Fibroblast of lung (primary cell): Measurements from ENCODE around the gene WNT6. TPM values are rescaled to one million over a fixed set of nuclear protein-coding genes. Genes with fewer than 3 reads are reported as not detected.

Experiments used
- DNase-seq, 2 donors: peaks; one replicate each; pipeline versions ENCODE4 v3.0.0 to v3.0.0-alpha.2; 2010; ENCODE audit warnings: low read depth in 2 of 2
- H2AFZ ChIP-seq: 2 replicates; pipeline ENCODE4 v1.5.1; 2012; ENCODE audit warnings: low read length, control low read depth, inconsistent platforms
- H3K27ac ChIP-seq: 2 replicates; pipeline ENCODE4 v1.5.1; 2011; ENCODE audit warnings: low read length, control low read depth; ENCODE audit not compliant: insufficient read depth
- H3K27me3 ChIP-seq: 2 replicates; pipeline ENCODE4 v1.5.1; 2011; ENCODE audit warnings: mild to moderate bottlenecking, low read length; ENCODE audit not compliant: control insufficient read depth, insufficient read depth
- H3K36me3 ChIP-seq: 2 replicates; pipeline ENCODE4 v1.5.1; 2011; ENCODE audit warnings: low read length; ENCODE audit not compliant: control insufficient read depth, insufficient read depth
- H3K4me1 ChIP-seq: 2 replicates; pipeline ENCODE4 v1.5.1; 2011; ENCODE audit warnings: low read length; ENCODE audit not compliant: control insufficient read depth, insufficient read depth; ENCODE audit errors: extremely low read depth
- H3K4me2 ChIP-seq: 2 replicates; pipeline ENCODE4 v1.5.1; 2011; ENCODE audit warnings: low read length, control low read depth; ENCODE audit not compliant: insufficient read depth; ENCODE audit errors: extremely low read depth
- H3K4me3 ChIP-seq, 4 experiments: fragments of 200-600 bp in 1 of 4; sonication (generic) in 1 of 4; replicated peaks in 1 of 4; 2 replicates each; pipeline ENCODE4 v1.5.1; 2011 to 2016; ENCODE audit warnings: low read length in 4 of 4, low read depth in 3 of 4, mild to moderate bottlenecking in 3 of 4, control low read depth in 2 of 4, inconsistent platforms in 1 of 4, mixed read lengths in 1 of 4; ENCODE audit not compliant: insufficient read depth in 1 of 4; ENCODE audit errors: control extremely low read depth in 1 of 4
- H3K79me2 ChIP-seq: 2 replicates; pipeline ENCODE4 v1.5.1; 2012; ENCODE audit warnings: mild to moderate bottlenecking, low read length, inconsistent platforms; ENCODE audit not compliant: control insufficient read depth, insufficient read depth
- H3K9ac ChIP-seq: 2 replicates; pipeline ENCODE4 v1.5.1; 2011; ENCODE audit warnings: mild to moderate bottlenecking, low read length, control low read depth; ENCODE audit not compliant: insufficient read depth
- H3K9me3 ChIP-seq: 2 replicates; pipeline ENCODE4 v1.5.1; 2012; ENCODE audit warnings: low read depth, low read length; ENCODE audit not compliant: control insufficient read depth, insufficient read depth
- H4K20me1 ChIP-seq: 2 replicates; pipeline ENCODE4 v1.5.1; 2011; ENCODE audit warnings: low read length; ENCODE audit not compliant: control insufficient read depth, insufficient read depth; ENCODE audit errors: extremely low read depth
- EZH2 ChIP-seq: IDR thresholded peaks from 2 replicates; pipeline ENCODE4 v1.5.1; 2012; ENCODE audit warnings: low read length, control low read depth, mild to moderate bottlenecking; ENCODE audit errors: missing control alignments
- polyA plus RNA-seq, 2 donors: library from polyadenylated mRNA; depleted of rRNA in 1 of 2; stranded (reverse) in 1 of 2; unstranded in 1 of 2; fragments of >200 nt; gene quantifications; 2 replicates each; pipeline ENCODE4 v1.2.1, GENCODE V29; 2011 to 2012; ENCODE audit warnings: missing spikeins in 1 of 2
- total RNA-seq: library from RNA; depleted of rRNA; stranded (reverse); fragments of >200 nt; gene quantifications from 2 replicates; pipeline ENCODE4 v1.2.1, GENCODE V29; 2014
- TF ChIP-seq, protein P1 (sequence below), 2 donors: IDR thresholded peaks in 1 of 2; conservative IDR thresholded peaks in 1 of 2; 1 replicate in 1 of 2; 2 replicates in 1 of 2; pipeline ENCODE4 v1.5.1; 2011 to 2012; ENCODE audit warnings: low read length in 2 of 2, control low read depth in 1 of 2, inconsistent platforms in 1 of 2, low read depth in 1 of 2, mild to moderate bottlenecking in 1 of 2

Gene WNT6
- total and polyA plus RNA-seq, 2 donors (not counting 1 experiment from before 2014, with no cell fraction given) = not detected

DNA sequence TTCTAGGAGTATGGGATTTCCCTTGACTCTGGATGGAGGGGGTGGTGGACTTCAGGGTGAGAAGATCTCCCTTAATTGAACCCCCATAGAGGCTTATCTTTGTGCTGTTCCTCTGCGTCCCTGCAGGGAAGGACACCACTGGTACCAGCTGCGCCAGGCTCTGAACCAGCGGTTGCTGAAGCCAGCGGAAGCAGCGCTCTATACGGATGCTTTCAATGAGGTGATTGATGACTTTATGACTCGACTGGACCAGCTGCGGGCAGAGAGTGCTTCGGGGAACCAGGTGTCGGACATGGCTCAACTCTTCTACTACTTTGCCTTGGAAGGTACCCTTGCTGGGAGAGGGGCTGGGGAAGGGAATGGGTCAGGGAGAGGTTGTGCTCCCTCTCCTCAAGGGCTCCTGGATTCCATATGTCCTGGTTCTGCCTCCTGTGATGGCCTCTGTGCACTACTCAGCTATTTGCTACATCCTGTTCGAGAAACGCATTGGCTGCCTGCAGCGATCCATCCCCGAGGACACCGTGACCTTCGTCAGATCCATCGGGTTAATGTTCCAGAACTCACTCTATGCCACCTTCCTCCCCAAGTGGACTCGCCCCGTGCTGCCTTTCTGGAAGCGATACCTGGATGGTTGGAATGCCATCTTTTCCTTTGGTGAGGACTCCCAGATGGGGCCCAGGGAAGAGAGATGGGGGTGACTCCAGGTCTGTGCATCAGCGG is 47.3 kb upstream of the WNT6 start:
- Histone ChIP-seq H3K36me3 (no peaks in the 10 kb centered on the region), H3K27ac (no peak overlapping the region), H3K27me3 (no peaks in the 10 kb centered on the region), H3K4me2 (no peak overlapping the region), H3K9ac (no peak overlapping the region), H3K4me1 (no peaks in the 10 kb centered on the region), H2AFZ (no peak overlapping the region), H3K4me3 (no peak overlapping the region), H3K9me3 (no peaks in the 10 kb centered on the region), H3K79me2 (no peaks in the 10 kb centered on the region), H4K20me1 (no peaks in the 10 kb centered on the region)
- no peak for TF ChIP-seq EZH2
- TF ChIP-seq, protein P1, sequence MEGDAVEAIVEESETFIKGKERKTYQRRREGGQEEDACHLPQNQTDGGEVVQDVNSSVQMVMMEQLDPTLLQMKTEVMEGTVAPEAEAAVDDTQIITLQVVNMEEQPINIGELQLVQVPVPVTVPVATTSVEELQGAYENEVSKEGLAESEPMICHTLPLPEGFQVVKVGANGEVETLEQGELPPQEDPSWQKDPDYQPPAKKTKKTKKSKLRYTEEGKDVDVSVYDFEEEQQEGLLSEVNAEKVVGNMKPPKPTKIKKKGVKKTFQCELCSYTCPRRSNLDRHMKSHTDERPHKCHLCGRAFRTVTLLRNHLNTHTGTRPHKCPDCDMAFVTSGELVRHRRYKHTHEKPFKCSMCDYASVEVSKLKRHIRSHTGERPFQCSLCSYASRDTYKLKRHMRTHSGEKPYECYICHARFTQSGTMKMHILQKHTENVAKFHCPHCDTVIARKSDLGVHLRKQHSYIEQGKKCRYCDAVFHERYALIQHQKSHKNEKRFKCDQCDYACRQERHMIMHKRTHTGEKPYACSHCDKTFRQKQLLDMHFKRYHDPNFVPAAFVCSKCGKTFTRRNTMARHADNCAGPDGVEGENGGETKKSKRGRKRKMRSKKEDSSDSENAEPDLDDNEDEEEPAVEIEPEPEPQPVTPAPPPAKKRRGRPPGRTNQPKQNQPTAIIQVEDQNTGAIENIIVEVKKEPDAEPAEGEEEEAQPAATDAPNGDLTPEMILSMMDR (conservative IDR thresholded peaks at IDR 0.05 in 1 of 2, IDR thresholded peaks at IDR 0.05 in 1 of 2; ENCODE audit: low read depth in 1 of 2, low read length in 2 of 2) = no peak
- no peak for DNase-seq

DNA sequence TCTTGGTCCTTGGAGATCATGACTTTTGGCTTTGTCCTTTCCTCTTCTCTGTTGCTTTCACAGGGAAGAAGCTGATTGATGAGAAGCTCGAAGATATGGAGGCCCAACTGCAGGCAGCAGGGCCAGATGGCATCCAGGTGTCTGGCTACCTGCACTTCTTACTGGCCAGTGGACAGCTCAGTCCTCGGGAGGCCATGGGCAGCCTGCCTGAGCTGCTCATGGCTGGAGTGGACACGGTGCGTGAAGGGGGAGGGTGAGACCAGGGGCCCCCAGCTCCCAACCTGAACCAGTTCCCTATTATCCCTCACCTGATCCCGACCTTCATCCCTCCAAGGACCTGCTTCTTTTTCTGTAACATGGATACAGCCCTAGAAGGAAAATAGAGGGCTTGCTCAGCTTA is 46.7 kb upstream of the WNT6 start:
- no peak for DNase-seq
- H3K4me3 ChIP-seq = no peak overlapping the region
- no peaks in the 10 kb centered on the region for H3K27me3 ChIP-seq
- no peak overlapping the region for H3K27ac ChIP-seq
- no peak overlapping the region for H3K9ac ChIP-seq
- no peak overlapping the region for H3K4me2 ChIP-seq
- no peaks in the 10 kb centered on the region for H3K9me3 ChIP-seq
- no peak for TF ChIP-seq EZH2
- TF ChIP-seq, protein P1 (conservative IDR thresholded peaks at IDR 0.05 in 1 of 2, IDR thresholded peaks at IDR 0.05 in 1 of 2; ENCODE audit: low read depth in 1 of 2, low read length in 2 of 2) = no peak
- no peaks in the 10 kb centered on the region for H3K79me2 ChIP-seq
- no peaks in the 10 kb centered on the region for H3K4me1 ChIP-seq
- H2AFZ ChIP-seq = no peak overlapping the region
- no peaks in the 10 kb centered on the region for H4K20me1 ChIP-seq
- H3K36me3 ChIP-seq = no peaks in the 10 kb centered on the region

DNA sequence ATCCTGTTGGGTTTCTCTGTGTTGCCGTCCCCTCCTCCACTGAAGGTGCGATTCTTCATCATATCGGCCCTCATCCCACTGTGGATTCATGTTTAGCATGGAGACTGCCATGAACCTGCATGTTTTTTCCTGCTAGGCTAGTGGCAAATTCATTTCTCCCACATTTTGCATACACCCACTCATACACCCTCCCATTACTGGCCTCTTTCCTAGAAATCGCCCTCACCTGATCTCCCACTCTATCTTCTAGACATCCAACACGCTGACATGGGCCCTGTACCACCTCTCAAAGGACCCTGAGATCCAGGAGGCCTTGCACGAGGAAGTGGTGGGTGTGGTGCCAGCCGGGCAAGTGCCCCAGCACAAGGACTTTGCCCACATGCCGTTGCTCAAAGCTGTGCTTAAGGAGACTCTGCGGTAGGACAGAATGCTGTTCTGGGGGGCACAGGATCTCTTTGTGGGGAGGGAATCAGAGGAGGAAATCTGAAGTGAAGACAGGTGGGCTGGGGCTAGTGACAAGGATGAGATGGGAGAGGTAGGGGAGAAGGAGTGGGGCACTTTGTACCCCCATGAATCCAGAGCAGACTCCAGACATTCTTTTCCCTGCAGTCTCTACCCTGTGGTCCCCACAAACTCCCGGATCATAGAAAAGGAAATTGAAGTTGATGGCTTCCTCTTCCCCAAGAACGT is 45.7 kb upstream of the WNT6 start:
- Histone ChIP-seq H3K4me3 (no peak overlapping the region), H3K79me2 (no peaks in the 10 kb centered on the region), H3K27ac (no peak overlapping the region), H2AFZ (no peak overlapping the region), H4K20me1 (no peaks in the 10 kb centered on the region), H3K36me3 (no peaks in the 10 kb centered on the region), H3K9me3 (no peaks in the 10 kb centered on the region), H3K4me2 (no peak overlapping the region), H3K4me1 (no peaks in the 10 kb centered on the region), H3K9ac (no peak overlapping the region), H3K27me3 (no peaks in the 10 kb centered on the region)
- TF ChIP-seq, protein P1 (conservative IDR thresholded peaks at IDR 0.05 in 1 of 2, IDR thresholded peaks at IDR 0.05 in 1 of 2; ENCODE audit: low read depth in 1 of 2, low read length in 2 of 2) = no peak
- TF ChIP-seq EZH2 = no peak
- no peak for DNase-seq
